Forelimb muscle (tissue), 1 donor: ENCODE measurements around the gene NTF3. TPM values are rescaled to one million over a fixed set of nuclear protein-coding genes. Genes with fewer than 3 reads are reported as not detected.

ENCODE experiments used
- DNase-seq: peaks from one replicate; pipeline ENCODE4 v3.0.0-alpha.2; 2013; ENCODE audit warnings: low read depth
- polyA plus RNA-seq: library from polyadenylated mRNA; unstranded; fragments of 120-200 nt; gene quantifications from one replicate; pipeline ENCODE4 v1.2.1, GENCODE V29; 2013; ENCODE audit not compliant: insufficient read length

NTF3 gene
- polyA plus RNA-seq, 1 donor: 2.8 TPM

DNA sequence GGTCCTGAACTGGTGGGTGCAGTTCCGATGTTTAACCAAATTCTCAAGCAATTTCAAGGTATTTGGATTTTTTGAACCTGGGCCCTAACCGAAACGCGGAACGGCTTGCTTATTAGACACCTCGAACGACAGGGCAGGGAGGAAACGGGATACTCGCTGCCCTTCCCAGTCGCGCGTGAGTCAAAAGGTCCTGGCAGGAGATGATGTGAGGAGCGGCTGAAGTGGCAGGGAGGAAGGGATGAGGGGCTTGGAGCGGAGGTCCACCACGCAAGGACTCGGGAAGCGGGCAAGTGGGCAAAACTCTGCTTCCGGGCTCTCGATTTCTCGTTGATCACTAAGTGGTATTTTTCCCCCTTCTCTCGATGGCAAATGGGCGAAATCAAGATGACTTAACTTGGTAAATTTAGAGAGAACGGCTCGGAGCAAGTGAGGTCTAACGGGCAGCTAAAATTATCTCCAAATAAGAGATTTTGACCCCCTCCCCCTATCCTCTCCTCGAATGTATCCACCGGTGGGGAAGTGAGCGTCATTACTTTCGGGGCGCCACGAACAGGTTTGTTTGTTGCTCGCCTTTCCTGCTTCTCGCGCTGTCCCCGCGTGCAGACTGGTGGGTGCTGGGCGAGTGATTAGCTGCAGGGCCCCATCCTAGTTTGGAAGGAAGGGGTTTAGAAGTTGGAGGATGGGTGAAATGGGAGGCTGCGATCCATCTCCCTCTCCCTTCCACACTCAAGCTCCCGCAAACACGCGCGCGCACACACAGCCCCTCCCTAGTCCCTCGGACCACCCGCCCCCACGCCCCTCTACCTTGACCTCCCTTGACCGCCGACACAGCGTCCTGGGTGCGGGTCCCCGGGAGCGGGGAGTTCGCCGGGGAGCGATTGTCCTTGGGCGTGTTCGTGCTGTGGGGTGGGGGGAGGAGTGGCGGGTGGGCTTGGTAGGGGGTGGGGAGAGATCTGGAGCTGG, 986 bp upstream of the NTF3 start:
- no peak for DNase-seq

DNA sequence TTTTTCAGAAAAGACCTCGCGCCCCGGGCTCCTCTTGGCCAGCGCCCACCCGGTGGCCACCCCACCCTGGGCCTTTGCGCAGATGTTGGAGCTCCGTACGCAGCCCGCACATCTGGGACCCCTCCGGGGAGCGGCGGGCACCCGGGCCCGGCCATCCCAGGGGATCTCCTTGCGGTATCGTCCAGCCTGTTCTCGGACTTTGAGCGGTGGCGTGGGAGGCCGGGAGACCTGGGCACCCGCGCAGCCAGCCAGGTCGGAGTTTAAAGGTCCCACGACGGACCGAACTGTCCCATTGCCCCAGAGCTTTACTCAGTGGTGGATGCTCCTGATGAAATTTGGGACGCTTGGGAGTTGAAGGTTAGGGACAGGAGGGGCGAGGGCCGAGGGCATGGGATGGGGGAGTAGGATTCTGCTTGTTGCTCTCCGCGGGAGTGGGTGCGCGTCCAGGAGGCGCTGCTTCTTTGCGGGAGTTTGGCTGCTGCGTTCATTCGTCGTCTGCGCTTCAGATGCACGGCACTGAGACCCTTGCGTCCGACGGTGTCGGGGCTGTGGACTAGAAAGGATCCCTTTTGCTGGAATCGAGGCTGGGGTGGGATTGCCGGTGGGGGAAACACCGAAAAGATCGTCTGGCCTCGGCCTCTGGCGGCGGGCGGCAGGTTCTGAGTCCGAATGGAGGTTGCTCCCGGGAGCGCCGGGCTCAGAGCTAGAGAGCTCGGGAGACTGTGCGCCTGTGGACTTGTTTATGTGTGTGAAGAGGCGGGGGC, 1.4 kb downstream of the NTF3 start:
- no peak for DNase-seq

DNA sequence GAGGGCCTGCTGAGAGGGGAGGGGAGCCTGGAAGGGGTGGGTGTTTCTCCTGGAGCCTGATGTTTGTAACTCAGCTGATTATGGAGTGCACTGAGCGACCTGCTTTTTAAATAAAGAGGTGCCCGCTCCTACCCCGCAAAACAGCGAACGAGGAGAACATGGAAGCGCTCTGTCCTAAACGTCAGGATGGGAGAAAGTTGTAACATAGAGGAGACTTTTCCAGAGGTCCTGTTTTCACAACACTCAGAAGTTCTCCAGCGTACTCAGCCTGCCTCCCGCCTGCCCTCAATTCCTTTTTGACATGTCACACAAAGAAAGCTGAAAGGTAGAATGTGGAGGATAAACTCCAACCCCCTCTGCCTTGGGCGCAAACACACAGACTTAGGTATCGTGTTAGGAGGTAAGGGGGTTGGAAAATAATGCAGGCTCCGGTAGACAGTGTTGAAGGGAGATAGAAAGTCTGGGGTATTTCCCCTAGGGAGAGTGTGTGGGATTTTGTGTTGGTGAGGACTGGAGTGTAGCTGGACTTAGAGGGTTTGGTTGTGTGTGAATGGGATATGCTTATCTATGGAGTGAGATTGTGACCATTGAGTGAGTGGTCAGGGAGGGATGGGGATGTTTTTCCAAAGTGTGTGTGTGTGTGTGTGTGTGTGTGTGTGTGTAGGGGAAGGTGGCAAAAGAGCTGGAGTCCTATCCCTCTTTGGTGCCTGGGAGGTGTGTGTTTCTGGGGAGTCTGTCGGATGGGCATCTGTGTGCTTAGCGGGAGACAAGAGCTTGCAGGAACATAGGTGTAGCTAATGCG, 2.1 kb downstream of the NTF3 start:
- DNase-seq: no peak

DNA sequence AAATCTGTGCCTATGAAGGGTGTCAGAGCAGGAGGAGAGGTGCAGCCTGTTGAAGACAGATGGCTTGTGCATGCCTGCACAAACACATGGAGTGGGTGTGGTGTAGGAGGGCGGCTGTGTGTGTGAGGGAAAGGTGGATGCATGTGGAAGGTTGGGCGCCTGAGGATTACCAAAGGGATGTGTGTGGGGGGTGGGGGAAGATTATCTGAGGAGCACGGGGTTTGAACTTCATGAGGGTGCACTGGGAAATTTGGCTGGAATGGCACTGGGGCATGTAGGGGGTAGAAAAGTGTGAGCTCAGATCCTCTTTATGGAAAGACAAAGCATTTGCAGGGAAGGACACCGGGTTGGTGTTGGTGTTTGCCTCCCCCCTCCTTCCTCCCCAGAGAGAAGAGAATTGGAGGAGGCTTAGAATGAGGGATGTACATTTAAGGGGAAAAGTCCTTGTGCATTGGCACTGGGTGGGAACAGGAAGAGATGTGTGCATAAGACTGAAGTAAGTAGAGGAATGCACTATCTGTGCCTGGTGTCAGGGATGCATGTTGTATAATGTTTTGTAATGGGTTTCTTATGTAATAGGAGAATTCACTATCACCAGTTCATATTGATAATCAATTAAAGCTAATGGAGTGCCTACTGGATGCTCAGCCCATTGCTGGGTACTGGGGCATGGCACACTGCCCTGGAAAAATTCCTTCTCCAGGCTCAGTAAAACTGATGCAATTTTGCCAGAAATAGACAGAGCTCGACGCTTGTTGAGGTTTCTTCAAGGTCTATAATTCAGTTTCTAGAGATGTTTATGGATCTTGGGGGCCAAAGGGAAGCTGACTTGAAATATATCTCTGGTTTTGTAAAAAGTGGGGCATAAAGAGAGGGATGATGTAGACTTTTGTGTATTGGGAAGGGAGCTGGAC, 3.0 kb downstream of the NTF3 start:
- DNase-seq: no peak

DNA sequence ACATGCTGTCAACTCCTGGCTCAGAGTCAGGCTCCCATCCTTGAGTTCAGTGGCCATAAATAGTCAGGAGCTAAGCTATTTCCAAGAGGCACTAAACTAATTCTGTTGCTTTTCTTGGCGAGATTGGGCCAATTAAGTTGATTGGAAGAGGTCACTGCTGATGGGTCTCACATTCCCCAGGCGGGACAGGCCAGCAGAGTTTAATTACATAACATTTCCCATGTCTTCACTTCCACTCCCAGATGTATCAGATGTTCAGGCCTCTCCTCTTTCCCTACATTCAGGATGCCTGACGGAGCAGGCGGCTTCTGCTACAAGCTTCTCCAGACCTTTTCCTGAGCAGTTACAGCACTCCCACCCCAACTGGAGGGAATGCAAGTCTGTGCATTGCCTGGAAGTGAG, 5.3 kb downstream of the NTF3 start:
- DNase-seq: no peak

DNA sequence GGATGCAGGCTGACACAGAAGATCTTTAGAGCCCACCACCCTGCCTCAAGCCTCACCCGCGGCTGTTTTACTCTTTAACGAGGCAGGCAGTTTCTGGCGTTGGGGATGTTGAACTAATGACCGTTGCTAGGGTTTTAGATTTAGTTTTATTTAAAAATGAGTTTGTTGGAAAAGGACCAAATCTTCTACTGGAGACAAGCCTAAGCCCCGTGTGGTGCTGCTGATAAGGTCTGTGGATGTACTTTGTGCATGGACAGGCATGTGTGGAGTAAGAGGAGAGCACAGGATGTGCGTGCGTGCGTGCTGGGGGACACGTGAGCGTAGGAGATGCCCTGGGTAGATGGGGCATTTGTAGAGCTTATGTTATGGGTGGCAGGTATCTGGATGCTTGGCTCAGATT, 5.7 kb downstream of the NTF3 start:
- no peak for DNase-seq

DNA sequence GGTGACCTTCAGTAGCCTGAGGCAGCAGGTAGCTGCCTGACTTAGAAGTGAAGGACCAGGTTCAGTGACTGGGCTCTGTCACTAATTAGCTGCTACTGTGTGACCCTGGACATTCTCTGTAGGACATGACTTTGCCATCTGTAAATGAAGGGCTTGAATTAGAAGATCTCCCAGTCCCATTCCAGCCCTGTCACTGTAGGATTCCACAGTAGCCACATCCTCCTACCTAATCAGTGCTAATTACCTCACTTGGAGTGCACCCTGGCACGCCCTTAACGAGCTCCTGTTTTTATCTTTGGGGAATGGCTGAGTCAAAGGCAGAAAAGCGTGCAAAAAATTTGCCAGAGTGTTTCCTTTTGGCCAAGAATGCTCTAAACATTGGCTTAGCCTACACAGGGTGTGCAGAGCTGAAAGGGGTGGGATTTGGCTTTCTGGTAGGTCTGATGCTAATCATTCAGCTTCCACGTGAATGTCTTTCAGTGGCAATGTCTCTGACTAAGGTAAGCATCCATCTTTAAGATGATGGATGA, 6.8 kb downstream of the NTF3 start:
- no peak for DNase-seq

DNA sequence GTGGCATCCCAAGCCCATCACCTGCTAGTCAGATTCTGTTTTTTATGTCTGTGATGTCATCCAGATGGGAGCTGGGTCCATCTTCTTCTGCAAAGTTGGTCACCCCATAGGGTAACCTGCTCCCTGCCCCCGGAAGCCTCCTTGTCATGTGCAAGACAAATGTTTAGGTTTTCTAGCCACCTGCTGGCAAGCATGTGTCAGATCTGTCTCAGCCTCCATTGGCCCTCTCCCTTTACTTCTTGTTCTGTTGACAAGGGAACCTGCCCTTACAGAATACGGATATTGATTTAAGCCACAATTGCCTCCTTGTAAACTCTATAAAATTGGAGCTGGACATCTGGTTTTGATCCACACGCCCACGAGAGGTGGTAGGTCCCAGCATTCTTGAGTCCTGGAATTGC, 7.5 kb downstream of the NTF3 start:
- DNase-seq: no peak

DNA sequence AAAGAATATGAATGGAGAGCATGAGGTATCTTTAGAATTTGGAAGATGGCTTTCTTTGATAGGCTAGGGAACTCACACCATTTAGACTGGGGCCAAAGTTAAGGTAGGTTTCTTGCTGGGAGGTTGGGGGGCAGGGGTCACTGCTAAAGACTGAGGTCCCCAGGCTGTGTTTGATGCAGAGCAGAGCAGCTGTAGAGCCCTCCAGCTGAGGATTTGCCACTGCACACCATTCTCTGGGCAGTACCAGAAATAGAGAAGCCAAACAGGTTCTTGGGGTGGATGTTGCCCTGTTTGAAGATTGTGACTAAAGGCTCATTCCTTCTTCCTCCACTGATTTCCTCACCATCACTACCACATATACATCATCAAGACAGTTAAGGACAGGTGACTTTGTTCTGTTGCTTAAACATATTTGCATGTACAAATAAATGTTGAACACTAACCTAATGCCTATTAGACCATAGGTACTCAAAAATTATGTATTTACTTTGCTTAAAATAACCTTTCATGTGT, 7.9 kb downstream of the NTF3 start:
- DNase-seq: no peak

DNA sequence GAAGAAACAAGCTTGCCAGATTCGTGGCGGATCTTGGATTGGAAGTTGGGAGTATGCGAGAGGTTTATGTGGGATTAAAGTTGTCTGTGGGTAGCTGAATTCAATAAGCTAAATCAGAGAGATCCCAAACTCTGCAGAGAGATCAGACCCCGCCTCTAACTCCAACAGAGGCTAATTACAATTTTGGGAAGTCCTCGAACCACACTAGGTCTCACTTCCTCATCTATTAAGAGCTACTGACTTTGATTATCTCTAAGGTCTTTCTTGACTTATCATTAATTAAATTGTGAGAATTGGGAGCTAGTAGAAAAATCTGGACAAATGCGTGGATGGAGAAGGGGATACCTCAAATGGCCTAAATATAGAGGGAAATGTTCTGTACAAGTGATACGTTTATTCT, 9.1 kb downstream of the NTF3 start:
- no peak for DNase-seq

DNA sequence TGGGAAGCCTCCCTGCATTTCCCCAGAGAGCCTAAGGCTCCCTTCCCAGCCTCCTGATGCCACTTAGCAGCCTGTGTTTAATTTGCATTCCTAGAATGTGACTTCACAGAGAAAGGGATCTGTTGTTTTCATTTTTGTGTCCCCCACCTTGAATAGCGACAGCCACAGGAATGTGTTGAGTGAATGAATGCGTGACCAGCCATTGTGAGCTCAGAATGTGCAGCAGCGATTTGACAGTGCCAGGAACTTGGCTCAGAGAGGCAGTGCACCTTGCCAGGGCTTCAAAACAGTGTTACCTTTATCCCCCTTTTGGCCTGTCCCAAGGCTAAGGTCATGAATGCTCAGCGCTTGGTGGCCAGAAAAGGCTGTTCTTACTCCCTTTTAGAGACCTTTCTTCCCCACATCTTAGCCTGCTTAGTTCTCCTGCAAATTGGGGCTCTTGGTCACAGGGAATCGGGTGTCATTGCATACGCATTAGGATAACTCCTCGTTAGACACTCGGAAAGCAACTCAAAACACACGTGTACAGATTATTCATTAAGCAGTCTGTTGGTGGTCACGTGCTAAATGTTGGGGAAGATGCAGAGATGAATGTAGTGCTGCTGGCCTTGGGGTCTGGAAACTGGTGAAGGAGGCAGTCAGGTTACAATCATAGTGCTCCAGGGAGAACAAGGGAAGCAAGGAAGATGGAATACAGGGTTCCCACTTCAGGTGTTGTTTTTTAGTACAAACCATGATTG, 9.8 kb downstream of the NTF3 start:
- no peak for DNase-seq

DNA sequence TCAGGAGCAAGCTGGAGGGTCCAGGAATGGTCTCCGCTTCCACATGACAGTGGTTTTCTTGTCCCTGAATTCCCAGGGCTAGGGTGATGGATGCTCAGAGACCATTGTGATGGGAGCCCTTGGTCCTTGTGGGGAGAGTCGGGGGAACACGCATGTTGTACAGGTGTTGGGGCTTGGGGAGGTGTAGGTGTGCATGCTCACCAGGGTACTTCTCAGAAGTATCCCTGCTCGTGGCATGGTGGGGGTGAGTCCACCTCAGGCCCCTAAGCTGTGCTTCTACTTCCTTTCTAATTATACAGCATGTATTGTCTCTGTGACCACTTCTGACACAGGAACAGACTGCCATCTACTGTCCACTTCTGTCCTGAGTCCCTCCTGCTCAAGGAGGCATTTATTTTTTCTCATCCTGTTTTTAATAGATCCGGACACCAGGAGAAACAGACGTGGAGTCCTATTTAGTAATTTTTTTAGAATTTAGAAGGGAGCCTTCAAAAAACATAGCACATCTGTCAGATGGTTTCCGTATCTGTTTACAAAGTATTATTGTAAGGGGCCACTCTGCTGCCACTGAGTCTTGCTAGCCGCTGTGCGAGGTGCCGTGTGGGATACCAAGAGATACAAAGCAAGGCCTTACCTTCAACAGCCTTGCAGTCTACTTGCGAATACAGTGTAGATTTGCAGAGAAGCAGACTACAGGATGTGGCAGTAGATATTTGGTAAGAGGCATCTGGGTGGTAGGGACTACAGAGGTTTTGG, 10.5 kb downstream of the NTF3 start:
- peak; percentile 49 for DNase-seq

DNA sequence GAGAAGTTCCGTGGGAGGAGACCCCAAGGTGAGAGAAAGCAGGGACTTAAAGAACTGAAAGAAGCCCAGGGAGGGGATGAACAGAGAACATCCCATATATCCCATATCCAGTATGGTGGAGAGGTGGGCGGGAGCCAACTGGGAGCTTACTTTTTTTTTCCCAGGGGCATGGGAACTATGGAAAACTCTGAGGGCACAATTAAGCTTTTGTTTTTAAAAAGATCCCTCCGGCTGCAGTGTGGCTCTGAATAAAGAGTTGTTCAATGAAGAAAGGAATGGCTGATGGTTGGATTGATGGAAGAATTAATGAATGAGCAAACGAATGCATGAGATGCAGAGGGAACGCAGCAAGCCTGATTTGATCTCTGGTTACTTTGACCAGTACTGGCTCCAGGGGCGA, 12.6 kb downstream of the NTF3 start:
- no peak for DNase-seq

DNA sequence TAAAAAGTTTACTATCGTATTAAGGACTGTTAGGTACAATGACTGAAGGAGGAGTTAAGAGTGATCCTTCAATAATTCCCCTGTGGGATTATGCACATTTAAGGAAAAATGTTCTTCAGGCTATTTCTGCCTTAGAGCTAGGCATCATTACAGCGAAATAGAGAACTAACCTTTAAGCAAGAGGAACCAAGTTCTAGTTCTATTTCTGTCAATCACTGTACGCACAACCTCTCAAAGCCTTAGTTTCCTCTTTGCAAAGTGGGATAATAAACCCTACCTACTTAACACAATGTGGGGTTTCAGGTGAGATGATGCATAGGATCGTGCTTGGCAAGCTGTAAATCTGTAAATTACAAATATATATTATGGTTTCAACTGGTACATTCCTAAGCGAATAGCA, 15.4 kb downstream of the NTF3 start:
- DNase-seq: no peak

DNA sequence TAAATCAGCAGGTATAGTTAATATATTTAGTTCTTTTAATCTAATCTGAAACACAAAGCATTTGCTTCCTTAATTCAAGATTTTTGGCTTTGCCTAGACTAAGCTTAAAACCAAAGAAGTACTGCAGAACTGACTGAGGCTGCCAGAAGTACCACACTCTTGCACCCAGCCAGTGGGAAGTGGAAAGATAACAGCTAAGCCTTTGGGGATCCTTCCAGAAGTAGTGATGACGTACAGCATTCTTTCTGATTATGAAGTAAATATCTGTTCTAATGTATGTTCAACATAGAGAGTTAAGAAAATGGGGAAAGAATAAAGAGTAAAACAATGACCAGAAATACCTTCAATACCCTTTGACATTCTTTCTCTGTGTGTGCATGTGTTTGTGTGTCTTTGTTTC, 19.3 kb downstream of the NTF3 start:
- no peak for DNase-seq

DNA sequence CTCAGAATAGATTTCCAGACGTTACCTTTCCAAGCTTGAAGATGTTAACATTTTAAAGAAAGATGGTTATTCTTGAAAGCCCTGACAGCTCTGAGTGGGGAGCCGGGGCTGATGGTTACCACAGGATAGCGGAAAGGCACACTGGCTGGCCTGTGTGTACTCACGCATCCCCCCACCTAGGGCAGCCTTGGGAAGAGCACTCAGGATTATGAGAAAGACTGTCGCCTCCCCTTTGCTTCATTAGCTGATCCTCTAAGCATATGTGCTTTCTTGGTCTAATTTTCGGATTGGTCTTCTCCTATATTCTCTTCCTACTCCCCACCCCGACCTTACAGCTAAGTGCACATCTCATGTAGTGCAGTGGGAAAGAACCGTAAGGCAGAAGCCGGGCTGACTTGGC, 20.7 kb downstream of the NTF3 start:
- DNase-seq: no peak

DNA sequence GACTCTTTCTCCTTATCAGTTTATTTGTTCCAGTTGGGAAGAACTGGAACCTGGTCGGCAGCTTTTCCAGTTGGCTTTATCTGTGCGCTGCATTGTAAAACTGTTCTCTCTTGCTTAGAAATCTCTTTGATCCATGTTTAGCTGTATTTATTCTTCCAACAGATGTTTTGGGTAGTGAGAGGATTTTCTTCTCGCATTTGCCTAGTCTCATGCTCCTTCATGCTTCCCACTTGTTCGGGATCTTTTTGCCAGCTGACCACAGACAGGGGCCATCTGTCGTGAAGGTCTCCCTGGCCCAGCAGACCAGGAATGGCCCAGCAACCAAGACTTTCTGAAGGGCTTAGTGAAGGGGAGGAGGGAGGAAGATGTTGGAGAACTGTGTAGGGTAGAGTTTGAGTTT, 21.6 kb downstream of the NTF3 start:
- no peak for DNase-seq

DNA sequence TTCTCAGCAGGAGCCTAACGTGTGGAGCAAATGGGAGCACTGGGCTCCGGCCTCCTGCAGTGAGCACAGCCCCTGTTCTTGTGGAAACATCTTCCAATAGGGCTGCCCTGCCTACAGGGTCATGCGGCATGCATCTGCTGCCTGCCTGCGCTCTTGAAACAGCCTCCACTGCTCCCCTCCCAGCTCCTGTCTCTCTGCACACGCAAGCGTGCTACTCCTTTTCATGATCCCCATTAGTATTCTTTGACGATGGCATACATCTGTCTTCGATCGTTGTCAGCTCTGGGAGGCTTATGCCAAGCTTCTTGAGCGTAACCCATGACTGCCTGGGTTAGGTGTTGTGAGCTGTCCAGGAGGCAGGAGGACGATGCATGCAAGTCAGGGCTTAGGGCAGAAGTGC, 23.1 kb downstream of the NTF3 start:
- DNase-seq: no peak

DNA sequence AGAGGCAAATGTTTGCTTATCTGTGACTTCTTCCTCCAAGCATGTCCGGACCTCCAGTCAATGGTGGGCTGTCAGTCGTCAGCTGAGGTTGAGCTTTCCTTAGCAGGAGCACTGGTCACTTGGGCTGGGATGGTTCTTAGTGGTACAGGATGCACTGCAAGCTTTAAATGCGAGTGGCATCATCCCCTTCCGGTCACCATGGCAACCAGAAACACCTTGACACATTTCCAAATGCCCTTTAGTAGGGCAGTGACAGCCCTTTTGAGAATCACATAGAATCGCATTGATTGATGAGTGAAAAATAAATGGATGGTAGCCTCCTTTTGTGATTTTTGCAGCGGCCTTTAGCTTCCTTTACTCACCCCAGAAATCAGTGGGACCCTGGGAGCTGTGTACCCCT, 24.1 kb downstream of the NTF3 start:
- DNase-seq: no peak
